Astrocyte of the hippocampus (primary cell): Measurements from ENCODE around the gene QRICH1.
"Not testable (repeated sequence)": the region's sequence is repeated elsewhere in the genome, so short reads cannot be mapped to it uniquely, and the experiment has no call there.

Experiments used
- DNase-seq: peaks from one replicate; pipeline ENCODE4 v3.0.0; 2011; ENCODE audit warnings: low read depth, low spot score

QRICH1 gene

GRCh38 chr3:49017229-49017970, 76.5 kb downstream of the QRICH1 start:
- no peak for DNase-seq

- DNase-seq: no peak
Observed at GRCh38 chr3:49016414-49017228, 77.2 kb downstream of the QRICH1 start.

- DNase-seq: no peak
Observed at GRCh38 chr3:49015765-49016164, 78.1 kb downstream of the QRICH1 start.

- DNase-seq: no peak
Observed at GRCh38 chr3:49015072-49015471, 78.8 kb downstream of the QRICH1 start.

DNA sequence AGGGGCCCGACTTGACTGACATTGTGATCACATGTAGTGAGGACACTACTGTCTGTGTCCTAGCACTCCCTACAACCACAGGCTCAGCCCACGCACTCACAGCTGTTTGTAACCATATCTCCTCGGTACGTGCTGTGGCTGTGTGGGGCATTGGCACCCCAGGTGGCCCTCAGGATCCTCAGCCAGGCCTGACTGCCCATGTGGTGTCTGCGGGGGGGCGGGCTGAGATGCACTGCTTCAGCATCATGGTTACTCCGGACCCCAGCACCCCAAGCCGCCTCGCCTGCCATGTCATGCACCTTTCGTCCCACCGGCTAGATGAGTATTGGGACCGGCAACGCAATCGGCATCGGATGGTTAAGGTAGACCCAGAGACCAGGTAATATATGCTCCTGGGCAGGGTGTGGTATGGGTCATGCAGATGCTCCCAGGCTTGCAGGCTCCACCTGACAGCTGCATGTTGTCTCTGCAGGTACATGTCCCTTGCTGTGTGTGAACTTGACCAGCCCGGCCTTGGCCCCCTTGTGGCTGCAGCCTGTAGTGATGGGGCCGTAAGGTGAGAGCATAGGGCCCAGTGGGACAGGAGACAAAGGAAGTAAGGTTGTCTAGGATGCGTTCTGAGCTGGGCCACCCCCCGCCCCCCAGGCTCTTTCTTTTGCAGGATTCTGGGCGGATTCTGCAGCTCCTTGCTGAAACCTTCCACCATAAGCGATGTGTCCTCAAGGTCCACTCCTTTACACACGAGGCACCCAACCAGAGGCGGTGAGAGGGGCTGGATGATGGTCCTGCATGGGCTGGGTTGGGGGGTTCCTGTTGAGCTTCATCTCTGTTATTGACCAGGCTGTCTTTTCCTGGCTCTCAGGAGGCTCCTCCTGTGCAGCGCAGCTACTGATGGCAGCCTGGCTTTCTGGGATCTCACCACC, 79.9 kb downstream of the QRICH1 start:
- DNase-seq: peak; percentile 57

- DNase-seq: no peak
Observed at GRCh38 chr3:49013113-49013737, 80.6 kb downstream of the QRICH1 start.

DNA sequence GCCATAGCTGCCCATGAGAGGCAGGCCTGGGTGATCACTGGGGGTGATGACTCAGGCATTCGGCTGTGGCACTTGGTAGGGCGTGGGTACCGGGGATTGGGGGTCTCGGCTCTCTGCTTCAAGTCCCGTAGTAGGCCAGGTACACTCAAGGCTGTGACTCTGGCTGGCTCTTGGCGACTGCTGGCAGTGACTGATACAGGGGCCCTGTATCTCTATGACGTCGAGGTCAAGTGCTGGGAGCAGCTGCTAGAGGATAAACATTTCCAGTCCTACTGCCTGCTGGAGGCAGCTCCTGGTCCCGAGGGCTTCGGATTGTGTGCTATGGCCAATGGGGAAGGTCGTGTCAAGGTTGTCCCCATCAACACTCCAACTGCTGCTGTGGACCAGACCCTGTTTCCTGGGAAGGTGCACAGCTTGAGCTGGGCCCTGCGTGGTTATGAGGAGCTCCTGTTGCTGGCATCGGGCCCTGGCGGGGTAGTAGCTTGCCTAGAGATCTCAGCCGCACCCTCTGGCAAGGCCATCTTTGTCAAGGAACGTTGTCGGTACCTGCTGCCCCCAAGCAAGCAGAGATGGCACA, 81.3 kb downstream of the QRICH1 start:
- no peak for DNase-seq

DNA sequence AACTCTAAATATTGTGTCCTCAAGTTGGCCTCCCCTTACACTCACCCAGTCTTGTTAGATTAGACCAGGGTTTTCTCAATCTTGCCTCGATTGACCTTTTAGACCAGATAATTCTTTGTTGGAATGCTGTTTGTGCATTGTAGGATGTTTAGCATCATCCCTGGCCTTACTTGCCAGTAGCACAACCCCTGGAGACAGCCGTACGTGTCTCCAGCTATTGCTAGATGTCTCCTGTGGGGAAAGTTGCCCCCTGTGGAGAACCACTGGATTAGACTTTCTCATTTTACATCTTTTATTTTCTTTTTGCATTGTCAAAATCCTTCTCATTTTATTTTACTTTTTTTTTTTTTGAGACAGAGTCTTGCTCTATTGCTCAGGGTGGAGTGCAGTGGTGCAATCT, 84.5 kb downstream of the QRICH1 start:
- no peak for DNase-seq

DNA sequence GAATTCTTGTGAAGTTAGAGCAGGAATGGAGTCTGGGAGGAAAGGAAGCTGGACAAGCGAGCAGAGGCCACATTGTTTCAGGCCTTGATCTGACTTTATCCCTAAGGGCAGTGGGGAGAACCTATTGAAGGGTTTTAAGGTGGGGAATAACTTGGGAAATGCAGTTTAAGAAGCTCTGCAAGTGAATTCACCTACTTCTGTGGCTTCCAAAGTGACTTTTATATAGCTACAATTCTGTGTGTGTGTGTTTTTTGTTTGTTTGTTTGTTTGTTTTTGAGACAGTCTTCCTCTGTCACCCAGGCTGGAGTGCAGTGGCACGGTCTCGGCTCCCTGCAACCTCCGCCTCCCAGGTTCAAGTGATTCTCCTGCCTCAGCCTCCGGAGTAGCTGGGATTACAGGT, 85.2 kb downstream of the QRICH1 start:
- not testable (repeated sequence) for DNase-seq

DNA sequence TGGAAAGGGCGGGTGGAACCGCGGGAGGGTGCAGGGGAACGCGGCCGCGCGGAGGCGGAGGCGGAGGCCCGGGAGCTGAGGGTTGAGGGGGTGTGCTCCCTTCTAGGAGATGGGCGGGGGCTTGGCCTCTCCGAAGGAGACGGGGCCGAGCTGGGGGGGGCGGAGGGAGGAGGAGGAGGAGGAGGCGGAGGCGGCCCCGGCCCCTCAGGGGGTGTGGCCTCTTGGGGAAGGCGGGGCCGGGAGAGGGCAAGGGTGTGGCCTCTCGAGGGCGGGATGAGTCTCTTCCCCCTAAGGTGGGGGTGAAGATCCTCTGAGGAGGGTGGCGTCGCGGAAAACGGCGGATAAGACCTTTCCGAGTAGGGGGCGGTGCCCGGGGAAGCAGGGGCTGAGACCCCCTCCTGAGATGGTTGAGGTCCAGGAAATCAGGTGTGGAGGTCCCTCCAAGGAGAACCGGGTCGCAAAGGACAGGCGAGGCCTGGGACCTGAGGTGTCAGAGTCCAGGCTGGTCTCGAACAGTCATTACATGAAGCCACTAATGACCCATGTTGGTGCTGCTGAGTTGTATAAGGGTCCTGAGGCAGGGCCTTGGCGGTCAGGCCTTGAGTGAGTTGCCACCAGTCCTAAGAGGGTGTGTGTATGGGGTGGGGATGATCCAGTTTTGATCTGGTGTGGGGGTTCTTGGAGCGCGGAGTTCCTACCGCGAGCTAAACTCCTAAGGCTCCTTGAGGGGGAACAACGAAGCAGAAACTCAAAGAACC, 85.9 kb downstream of the QRICH1 start:
- peak; percentile 94 for DNase-seq

- peak; percentile 99 for DNase-seq
Observed at GRCh38 chr3:49007068-49007770, 86.7 kb downstream of the QRICH1 start, which contains the start of gene WDR6. Gene WDR6, plus strand, starts transcription at chr3:49007391. Its CDS starts 41 bp downstream, at chr3:49007432.

GRCh38 chr3:49006408-49007067, 87.3 kb downstream of the QRICH1 start:
- peak; percentile 71 for DNase-seq

- DNase-seq: no peak
Observed at GRCh38 chr3:49005998-49006397, 87.9 kb downstream of the QRICH1 start.

- no peak for DNase-seq
Observed at GRCh38 chr3:49005303-49005680, 88.6 kb downstream of the QRICH1 start.

DNA sequence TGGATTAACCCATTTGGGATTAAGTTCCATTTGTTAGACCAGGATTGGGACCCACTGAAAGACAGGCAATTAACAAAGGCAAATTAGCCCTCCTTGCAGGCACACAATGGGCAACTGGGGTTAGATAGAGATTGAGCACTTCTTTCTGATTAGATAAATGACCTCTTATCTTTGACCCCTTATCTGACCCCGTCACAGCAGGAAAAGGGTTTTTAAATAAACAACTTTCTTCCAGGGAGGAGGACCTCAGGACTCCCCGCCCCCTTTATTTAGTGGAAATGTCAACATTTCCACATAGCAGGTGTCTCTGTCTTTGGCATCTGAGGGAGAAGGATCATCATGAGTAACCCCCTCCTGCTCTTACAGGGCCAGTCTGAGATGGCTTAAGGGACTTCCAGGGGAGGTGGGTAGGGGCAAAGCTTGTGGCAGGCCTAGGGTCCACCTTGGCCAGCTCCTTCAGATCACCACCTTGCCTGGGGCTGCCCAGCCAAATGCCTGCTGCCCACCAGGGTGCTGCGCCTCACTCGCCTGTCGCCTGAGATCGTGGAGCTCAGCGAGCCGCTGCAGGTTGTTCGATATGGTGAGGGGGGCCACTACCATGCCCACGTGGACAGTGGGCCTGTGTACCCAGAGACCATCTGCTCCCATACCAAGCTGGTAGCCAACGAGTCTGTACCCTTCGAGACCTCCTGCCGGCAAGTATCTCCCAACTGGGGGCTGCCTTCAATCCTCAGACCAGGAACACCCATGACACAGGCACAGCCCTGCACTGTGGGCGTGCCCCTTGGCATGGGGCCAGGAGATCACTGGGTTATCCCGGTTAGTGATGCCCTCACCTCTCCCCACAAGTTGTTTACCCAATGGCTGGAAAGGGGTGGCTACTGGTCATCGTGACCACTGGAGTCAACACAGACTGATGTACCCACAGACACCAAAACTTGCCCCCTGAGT, 89.2 kb downstream of the QRICH1 start:
- DNase-seq: no peak

- DNase-seq: no peak
Observed at GRCh38 chr3:49001155-49001554, 92.7 kb downstream of the QRICH1 start.

DNA sequence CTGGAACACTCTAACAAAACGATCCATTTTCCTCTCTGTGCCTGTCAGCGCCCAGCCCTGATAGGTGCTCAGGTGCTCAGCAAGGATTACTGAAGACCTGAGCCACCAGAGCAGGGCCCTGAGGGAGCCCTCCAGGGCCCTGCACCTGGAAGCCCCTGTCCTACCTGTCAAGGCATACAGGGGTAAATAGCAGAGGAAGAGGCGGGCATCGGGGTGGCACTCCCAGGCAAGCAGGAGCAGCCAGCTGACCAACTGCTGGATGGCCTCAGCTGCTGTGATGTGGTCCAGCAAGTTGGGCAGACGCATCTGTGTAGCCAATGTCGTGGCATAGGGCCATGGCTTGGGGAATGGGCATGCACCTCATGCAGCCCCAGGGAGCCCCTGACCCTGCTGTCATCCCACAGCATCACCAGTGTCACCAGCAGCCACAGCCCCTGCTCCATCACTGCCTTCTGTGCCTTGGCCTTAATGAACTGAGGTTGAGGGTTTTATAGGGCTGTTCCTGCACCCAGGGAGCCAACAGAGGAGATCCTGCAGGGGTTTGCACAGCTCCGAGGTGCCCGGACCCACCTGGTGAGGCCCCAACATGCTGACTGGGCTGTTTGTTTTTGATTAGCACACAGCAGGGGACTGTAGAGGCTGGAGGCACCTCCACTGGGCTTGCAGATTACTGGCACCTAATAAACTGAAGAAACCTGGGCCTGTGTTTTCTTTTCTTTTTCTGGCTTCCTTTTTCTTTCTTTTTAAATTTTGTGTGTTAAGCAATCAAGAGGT, 94.6 kb downstream of the QRICH1 start:
- DNase-seq: no peak
